ENCODE measurements around the gene RASGEF1B.

DNA sequence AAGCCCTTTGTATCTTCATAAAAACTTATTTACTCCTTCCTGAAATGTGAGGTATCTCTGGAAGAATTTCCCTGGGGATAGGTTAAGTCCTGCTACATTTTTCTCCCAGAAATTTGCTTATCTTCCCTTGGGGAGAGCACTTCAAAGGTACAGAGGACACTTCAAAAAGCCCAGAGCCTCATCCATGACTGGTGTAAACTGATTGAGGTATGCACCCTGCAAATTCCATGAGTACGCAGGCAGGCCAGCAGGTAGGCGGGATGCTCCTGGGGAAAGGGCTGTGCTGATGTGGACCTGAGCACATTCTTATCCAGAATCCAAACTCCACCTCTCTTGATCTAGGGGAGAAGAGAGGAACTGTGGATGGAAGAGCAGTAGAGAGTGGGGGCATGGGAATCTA is 26.3 kb upstream of the RASGEF1B start:
- TF ChIP-seq POLR2A (IDR thresholded peaks at IDR 0.05; ENCODE audit: low read depth, low read length): no peak
- no peak for TF ChIP-seq POU2F2 (IDR thresholded peaks at IDR 0.05; ENCODE audit: low read depth, low read length)
- TF ChIP-seq SPI1 (IDR thresholded peaks at IDR 0.05; ENCODE audit: low read depth, low read length): no peak
